Activated T-helper 1 cell treated with anti-CD3 and anti-CD28 coated beads, Interleukin-2, amount 50 U/mL, for 16 hours (primary cell): Measurements from ENCODE around the gene RUNX3.

Experiments
- DNase-seq, 2 donors: peaks; one replicate each; pipeline ENCODE4 v3.0.0-alpha.2; 2020; ENCODE audit warnings: low read depth in 1 of 2, low spot score in 1 of 2

The RUNX3 gene

GRCh38 chr1:24931146-24931467 lies 1.0 kb upstream of the RUNX3 start:
- DNase-seq = no peak

GRCh38 chr1:24929398-24930259 lies 447 bp downstream of the RUNX3 start:
- DNase-seq = peak in 1 of 2 donors; percentile 43

- peak; percentile 24 to 41 for DNase-seq
Observed at GRCh38 chr1:24928689-24929397, 1.2 kb downstream of the RUNX3 start.

GRCh38 chr1:24927988-24928688 lies 1.9 kb downstream of the RUNX3 start:
- no peak for DNase-seq

GRCh38 chr1:24927473-24927872 lies 2.6 kb downstream of the RUNX3 start:
- DNase-seq = no peak

GRCh38 chr1:24926563-24927249 lies 3.4 kb downstream of the RUNX3 start:
- DNase-seq = no peak

GRCh38 chr1:24925963-24926362 lies 4.1 kb downstream of the RUNX3 start:
- no peak for DNase-seq

GRCh38 chr1:24925082-24925779 lies 4.8 kb downstream of the RUNX3 start:
- DNase-seq = peak; percentile 58 to 81

- DNase-seq = no peak
Observed at GRCh38 chr1:24923485-24924113, 6.5 kb downstream of the RUNX3 start.

- no peak for DNase-seq
Observed at GRCh38 chr1:24921938-24922662, 8.0 kb downstream of the RUNX3 start.

GRCh38 chr1:24921412-24921811 lies 8.7 kb downstream of the RUNX3 start:
- no peak for DNase-seq

- DNase-seq = no peak
Observed at GRCh38 chr1:24920533-24920925, 9.5 kb downstream of the RUNX3 start.

GRCh38 chr1:24919791-24920532 lies 10.1 kb downstream of the RUNX3 start:
- DNase-seq = peak in 1 of 2 donors; percentile 51

- DNase-seq = no peak
Observed at GRCh38 chr1:24918995-24919605, 11.0 kb downstream of the RUNX3 start.

GRCh38 chr1:24918370-24918769 lies 11.7 kb downstream of the RUNX3 start:
- no peak for DNase-seq

- no peak for DNase-seq
Observed at GRCh38 chr1:24917327-24918074, 12.6 kb downstream of the RUNX3 start.

- no peak for DNase-seq
Observed at GRCh38 chr1:24915816-24916602, 14.1 kb downstream of the RUNX3 start.
